GM18505 (cell line): Measurements from ENCODE around the gene DYSF.

Source experiments
- ATAC-seq: cut with Tn5 transposase; IDR thresholded peaks from one replicate; pipeline ENCODE4 v1.9.1; 2021; ENCODE audit not compliant: unreplicated experiment
- POLR2A ChIP-seq: IDR thresholded peaks from 4 replicates; pipeline ENCODE4 v1.6.1; 2011; ENCODE audit warnings: borderline replicate concordance; ENCODE audit not compliant: insufficient read depth, insufficient read length; ENCODE audit errors: extremely low read depth

The DYSF gene

GRCh38 chr2:71613403-71613952 lies 160.1 kb downstream of the DYSF start:
- no peak for TF ChIP-seq POLR2A
- ATAC-seq = no peak

- no peak for ATAC-seq
- no peak for TF ChIP-seq POLR2A
Observed at GRCh38 chr2:71613953-71614925, 160.9 kb downstream of the DYSF start.

- TF ChIP-seq POLR2A = no peak
- ATAC-seq = no peak
Observed at GRCh38 chr2:71614976-71615766, 161.8 kb downstream of the DYSF start.

GRCh38 chr2:71615767-71616730 lies 162.7 kb downstream of the DYSF start:
- TF ChIP-seq POLR2A = no peak
- no peak for ATAC-seq

GRCh38 chr2:71617266-71617665 lies 163.9 kb downstream of the DYSF start:
- TF ChIP-seq POLR2A = no peak
- no peak for ATAC-seq

- TF ChIP-seq POLR2A = no peak
- ATAC-seq = no peak
Observed at GRCh38 chr2:71618327-71619113, 165.2 kb downstream of the DYSF start.

- no peak for ATAC-seq
- no peak for TF ChIP-seq POLR2A
Observed at GRCh38 chr2:71619230-71619741, 165.9 kb downstream of the DYSF start.

- ATAC-seq = no peak
- no peak for TF ChIP-seq POLR2A
Observed at GRCh38 chr2:71620116-71620515, 166.8 kb downstream of the DYSF start.

GRCh38 chr2:71620851-71621251 lies 167.5 kb downstream of the DYSF start:
- no peak for ATAC-seq

GRCh38 chr2:71629273-71629672 lies 175.9 kb downstream of the DYSF start:
- ATAC-seq = no peak
- TF ChIP-seq POLR2A = no peak

More at GRCh38 chr2:71620851-71621251, 167.5 kb downstream of the DYSF start:
- no peak for TF ChIP-seq POLR2A

- no peak for TF ChIP-seq POLR2A
- ATAC-seq = no peak
Observed at GRCh38 chr2:71629771-71630453, 176.6 kb downstream of the DYSF start.
